Measurements from ENCODE around the gene ZNF526. TPM values are rescaled to one million over a fixed set of nuclear protein-coding genes. Genes with fewer than 3 reads are reported as not detected.

ZNF526 gene
- total and polyA plus RNA-seq, 4 donors = 1.7 to 8.8 (median 3.8) TPM

GRCh38 chr19:42239544-42240220, 19.6 kb downstream of the ZNF526 start:
- H3K27ac ChIP-seq (ENCODE audit: low read depth in 1 of 2, low read length in 2 of 2) = no peak overlapping the region
- no peaks in the 10 kb centered on the region for H3K9me3 ChIP-seq (ENCODE audit: control insufficient read depth in 4 of 4, low read length in 3 of 4)
- TF ChIP-seq FOXA2 (IDR thresholded peaks at IDR 0.05) (no peak), GABPA (IDR thresholded peaks at IDR 0.05 in 1 of 2, conservative IDR thresholded peaks at IDR 0.05 in 1 of 2) (no peak), ZBTB33 (IDR thresholded peaks at IDR 0.05) (no peak), HNF4G (IDR thresholded peaks at IDR 0.05) (no peak), RXRA (IDR thresholded peaks at IDR 0.05) (no peak)
- H3K27me3 ChIP-seq (ENCODE audit: control insufficient read depth in 4 of 4, insufficient read depth in 4 of 4, low read length in 3 of 4) = no peaks in the 10 kb centered on the region
- 93% methylated on average over 10 of the region's 10 CpGs for WGBS
- no peak for DNase-seq (ENCODE audit: low spot score)
- no peak overlapping the region for H3K9ac ChIP-seq (ENCODE audit: low read depth in 1 of 2, low read length in 2 of 2)
- H3K36me3 ChIP-seq (ENCODE audit: control insufficient read depth in 4 of 4, insufficient read depth in 3 of 4, low read depth in 1 of 4, low read length in 3 of 4) = peaks cover 8 to 20% (median 17%) of the 10 kb centered on the region in 4 donors
- no peak overlapping the region for H3K4me3 ChIP-seq (ENCODE audit: low read depth in 1 of 3, low read length in 3 of 3)
- H3K4me1 ChIP-seq (ENCODE audit: control insufficient read depth in 4 of 4, insufficient read depth in 4 of 4, low read length in 3 of 4) = peaks cover 0 to 20% (median 10%) of the 10 kb centered on the region in 4 donors

- H3K9ac ChIP-seq (ENCODE audit: low read depth in 1 of 2, low read length in 2 of 2) = peak overlapping the region; percentile 83 to 97
- no peak for DNase-seq (ENCODE audit: low spot score)
- no peaks in the 10 kb centered on the region for H3K9me3 ChIP-seq (ENCODE audit: control insufficient read depth in 4 of 4, low read length in 3 of 4)
- 96% methylated on average over 3 of the region's 3 CpGs for WGBS
- H3K27ac ChIP-seq (ENCODE audit: low read depth in 1 of 2, low read length in 2 of 2) = no peak overlapping the region
- H3K27me3 ChIP-seq (ENCODE audit: control insufficient read depth in 4 of 4, insufficient read depth in 4 of 4, low read length in 3 of 4) = no peaks in the 10 kb centered on the region
- H3K36me3 ChIP-seq (ENCODE audit: control insufficient read depth in 4 of 4, insufficient read depth in 3 of 4, low read depth in 1 of 4, low read length in 3 of 4) = peaks cover 3 to 7% (median 5%) of the 10 kb centered on the region in 4 donors
- peaks cover 1 to 29% (median 16%) of the 10 kb centered on the region in 4 donors for H3K4me1 ChIP-seq (ENCODE audit: control insufficient read depth in 4 of 4, insufficient read depth in 4 of 4, low read length in 3 of 4)
- peak overlapping the region; percentile 88 to 93 (median 92) for H3K4me3 ChIP-seq (ENCODE audit: low read depth in 1 of 3, low read length in 3 of 3)
- TF ChIP-seq RXRA (IDR thresholded peaks at IDR 0.05) (no peak), SP1 (IDR thresholded peaks at IDR 0.05) (no peak), REST (IDR thresholded peaks at IDR 0.05) (no peak), HNF4A (conservative IDR thresholded peaks at IDR 0.05) (peak; percentile 43 to 55), ATF3 (IDR thresholded peaks at IDR 0.05) (no peak), JUND (IDR thresholded peaks at IDR 0.05) (no peak), HNF4G (IDR thresholded peaks at IDR 0.05) (no peak), FOXA2 (IDR thresholded peaks at IDR 0.05) (no peak)
Observed at GRCh38 chr19:42241279-42241678, 21.2 kb downstream of the ZNF526 start.

GRCh38 chr19:42242069-42242511, 22.0 kb downstream of the ZNF526 start:
- Histone ChIP-seq H3K9me3 (ENCODE audit: control insufficient read depth in 4 of 4, low read length in 3 of 4) (no peaks in the 10 kb centered on the region), H3K9ac (ENCODE audit: low read depth in 1 of 2, low read length in 2 of 2) (peak overlapping the region; percentile 83 to 97), H3K27me3 (ENCODE audit: control insufficient read depth in 4 of 4, insufficient read depth in 4 of 4, low read length in 3 of 4) (no peaks in the 10 kb centered on the region), H3K36me3 (ENCODE audit: control insufficient read depth in 4 of 4, insufficient read depth in 3 of 4, low read depth in 1 of 4, low read length in 3 of 4) (peaks cover 0 to 3% (median 0%) of the 10 kb centered on the region in 4 donors), H3K4me3 (ENCODE audit: low read depth in 1 of 3, low read length in 3 of 3) (peak overlapping the region; percentile 88 to 93 (median 92)), H3K4me1 (ENCODE audit: control insufficient read depth in 4 of 4, insufficient read depth in 4 of 4, low read length in 3 of 4) (peaks cover 1 to 31% (median 16%) of the 10 kb centered on the region in 4 donors), H3K27ac (ENCODE audit: low read depth in 1 of 2, low read length in 2 of 2) (peak overlapping the region in 1 of 2 donors; percentile 55)
- no peak for DNase-seq (ENCODE audit: low spot score)
- under 1% methylated on average over 49 of the region's 49 CpGs for WGBS
- TF ChIP-seq GABPA (IDR thresholded peaks at IDR 0.05 in 1 of 2, conservative IDR thresholded peaks at IDR 0.05 in 1 of 2) = no peak
- no peak for TF ChIP-seq ZBTB33 (IDR thresholded peaks at IDR 0.05)
- no peak for TF ChIP-seq SP1 (IDR thresholded peaks at IDR 0.05)
- no peak for TF ChIP-seq TAF1 (conservative IDR thresholded peaks at IDR 0.05)
- TF ChIP-seq CTCF (IDR thresholded peaks at IDR 0.05; ENCODE audit: low read depth, low read length, missing input control) = no peak
